CD14-positive monocyte (primary cell): Measurements from ENCODE around the gene WNT3. TPM values are rescaled to one million over a fixed set of nuclear protein-coding genes. Genes with fewer than 3 reads are reported as not detected.

Experiments
- DNase-seq, 3 donors: peaks; one replicate each; pipeline ENCODE4 v3.0.0-alpha.2; 2011 to 2022
- H2AFZ ChIP-seq: 2 replicates; pipeline ENCODE4 v1.6.0; 2012; ENCODE audit warnings: mild to moderate bottlenecking, low read depth, low read length, inconsistent platforms; ENCODE audit not compliant: insufficient read depth, poor library complexity, severe bottlenecking
- H3K27ac ChIP-seq, 2 donors: 1 replicate in 1 of 2; 2 replicates in 1 of 2; pipeline ENCODE4 v1.5.1; 2012 to 2013; ENCODE audit warnings: low read length in 2 of 2, control low read depth in 1 of 2, inconsistent platforms in 1 of 2, low read depth in 1 of 2, mild to moderate bottlenecking in 1 of 2
- H3K27me3 ChIP-seq, 2 donors: one replicate each; pipeline versions ENCODE4 v1.6.0 to v1.6.1; 2011 to 2013; ENCODE audit warnings: low read length in 2 of 2; ENCODE audit not compliant: control insufficient read depth in 2 of 2, insufficient read depth in 2 of 2
- H3K36me3 ChIP-seq, 2 donors: replicated peaks in 1 of 2; 1 replicate in 1 of 2; 2 replicates in 1 of 2; pipeline versions ENCODE4 v1.5.1 to v1.6.1; 2012 to 2013; ENCODE audit warnings: low read length in 2 of 2, control low read depth in 1 of 2, inconsistent platforms in 1 of 2, mild to moderate bottlenecking in 1 of 2; ENCODE audit not compliant: insufficient read depth in 2 of 2, control insufficient read depth in 1 of 2
- H3K4me1 ChIP-seq, 2 donors: 1 replicate in 1 of 2; 2 replicates in 1 of 2; pipeline versions ENCODE4 v1.5.1 to v1.6.1; 2012 to 2013; ENCODE audit warnings: low read length in 2 of 2, control low read depth in 1 of 2, inconsistent platforms in 1 of 2, mild to moderate bottlenecking in 1 of 2, moderate library complexity in 1 of 2; ENCODE audit not compliant: insufficient read depth in 2 of 2, control insufficient read depth in 1 of 2
- H3K4me2 ChIP-seq: replicated peaks from 2 replicates; pipeline ENCODE3; 2012; ENCODE audit warnings: low read length, moderate library complexity, mild to moderate bottlenecking; ENCODE audit not compliant: poor library complexity, severe bottlenecking; ENCODE audit errors: extremely low read depth
- H3K4me3 ChIP-seq, 3 experiments: fragments of 200-600 bp in 1 of 3; sonication (generic) in 1 of 3; replicated peaks in 1 of 3; 1 replicate in 2 of 3; 2 replicates in 1 of 3; pipeline ENCODE4 v1.5.1; 2011 to 2013; ENCODE audit warnings: low read length in 3 of 3, mild to moderate bottlenecking in 3 of 3, control low read depth in 2 of 3, low read depth in 2 of 3, inconsistent platforms in 1 of 3, moderate library complexity in 1 of 3
- H3K79me2 ChIP-seq: 2 replicates; pipeline ENCODE4 v1.6.0; 2012; ENCODE audit warnings: mild to moderate bottlenecking, control low read depth, inconsistent platforms, low read length, moderate library complexity; ENCODE audit not compliant: insufficient read depth
- H3K9ac ChIP-seq: 2 replicates; pipeline ENCODE4 v1.6.0; 2017; ENCODE audit warnings: low read length, mild to moderate bottlenecking; ENCODE audit not compliant: insufficient read depth, poor library complexity, severe bottlenecking
- H3K9me3 ChIP-seq, 2 donors: replicated peaks in 1 of 2; 1 replicate in 1 of 2; 2 replicates in 1 of 2; pipeline versions ENCODE4 v1.5.1 to v1.6.1; 2012 to 2013; ENCODE audit warnings: low read length in 2 of 2, control low read depth in 1 of 2; ENCODE audit not compliant: control insufficient read depth in 1 of 2, insufficient read depth in 1 of 2
- H4K20me1 ChIP-seq: 2 replicates; pipeline ENCODE4 v1.6.0; 2012; ENCODE audit warnings: mild to moderate bottlenecking, low read length, control low read depth, moderate library complexity; ENCODE audit not compliant: insufficient read depth
- H3K27ac Mint-ChIP-seq, 7 donors: one replicate each; pipeline ENCODE4 v1.8.0; 2020; ENCODE audit warnings: mild to moderate bottlenecking in 7 of 7, mixed read lengths in 7 of 7, moderate library complexity in 6 of 7, inconsistent platforms in 2 of 7
- H3K27me3 Mint-ChIP-seq, 3 donors: one replicate each; pipeline ENCODE4 v1.8.0; 2021 to 2022; ENCODE audit warnings: low read depth in 3 of 3, mild to moderate bottlenecking in 3 of 3, mixed read lengths in 3 of 3, moderate library complexity in 3 of 3, inconsistent platforms in 1 of 3
- H3K36me3 Mint-ChIP-seq, 2 donors: one replicate each; pipeline ENCODE4 v1.8.0; 2020; ENCODE audit warnings: mixed read lengths in 2 of 2, inconsistent platforms in 1 of 2, mild to moderate bottlenecking in 1 of 2
- H3K4me1 Mint-ChIP-seq: one replicate; pipeline ENCODE4 v1.8.0; 2020; ENCODE audit warnings: mild to moderate bottlenecking, mixed read lengths
- H3K4me3 Mint-ChIP-seq, 2 donors: one replicate each; pipeline ENCODE4 v1.8.0; 2020; ENCODE audit warnings: mild to moderate bottlenecking in 2 of 2, mixed read lengths in 2 of 2, moderate library complexity in 1 of 2
- H3K9me3 Mint-ChIP-seq, 7 donors: one replicate each; pipeline ENCODE4 v1.8.0; 2020 to 2022; ENCODE audit warnings: mixed read lengths in 7 of 7, mild to moderate bottlenecking in 6 of 7, moderate library complexity in 6 of 7, inconsistent platforms in 2 of 7
- WGBS: methylation state at CpG from one replicate; pipeline ENCODE4 v1.1.5; 2013; ENCODE audit warnings: missing lambda C conversion rate; ENCODE audit not compliant: insufficient coverage; 5-methylcytosine and 5-hydroxymethylcytosine counted together
- intact Hi-C, 2 donors: fragments of 100-400 bp; cut with micrococcal nuclease; formaldehyde crosslinking; loops; one replicate each; pipeline versions ENCODE4 v1.15.0 to v1.15.1; 2023
- polyA plus RNA-seq, 3 donors: library from polyadenylated mRNA; depleted of rRNA in 1 of 3; unstranded in 2 of 3; stranded (reverse) in 1 of 3; fragments of 300-500 nt in 2 of 3; fragments of >200 nt in 1 of 3; fragmentation: Illumina TruSeq in 2 of 3; gene quantifications; 1 replicate in 2 of 3; 2 replicates in 1 of 3; pipeline ENCODE4 v1.2.3, GENCODE V29; 2012 to 2021
- TF ChIP-seq, protein P1 (sequence below): fragments of 200-600 bp; IDR thresholded peaks from one replicate; pipeline ENCODE4 v1.8.0; 2022; ENCODE audit warnings: antibody characterized with exemption, mild to moderate bottlenecking

The WNT3 gene
- polyA plus RNA-seq, 3 donors: 0.01 TPM; not detected in 2

GRCh38 chr17:46859996-46860395 lies 41.5 kb upstream of the WNT3 start:
- H3K4me3 ChIP-seq: no peak overlapping the region
- no peaks in the 10 kb centered on the region for H3K9me3 ChIP-seq
- Mint-ChIP-seq H3K36me3 (no peaks in the 10 kb centered on the region), H3K27me3 (peaks cover 13 to 31% (median 24%) of the 10 kb centered on the region in 3 donors), H3K27ac (no peak overlapping the region), H3K4me3 (no peak overlapping the region), H3K4me1 (no peaks in the 10 kb centered on the region), H3K9me3 (peaks cover 0 to 4% (median 0%) of the 10 kb centered on the region in 7 donors)
- no peak for DNase-seq
- intact Hi-C loops: no loop called here
- H3K36me3 ChIP-seq: no peaks in the 10 kb centered on the region
- TF ChIP-seq, protein P1, sequence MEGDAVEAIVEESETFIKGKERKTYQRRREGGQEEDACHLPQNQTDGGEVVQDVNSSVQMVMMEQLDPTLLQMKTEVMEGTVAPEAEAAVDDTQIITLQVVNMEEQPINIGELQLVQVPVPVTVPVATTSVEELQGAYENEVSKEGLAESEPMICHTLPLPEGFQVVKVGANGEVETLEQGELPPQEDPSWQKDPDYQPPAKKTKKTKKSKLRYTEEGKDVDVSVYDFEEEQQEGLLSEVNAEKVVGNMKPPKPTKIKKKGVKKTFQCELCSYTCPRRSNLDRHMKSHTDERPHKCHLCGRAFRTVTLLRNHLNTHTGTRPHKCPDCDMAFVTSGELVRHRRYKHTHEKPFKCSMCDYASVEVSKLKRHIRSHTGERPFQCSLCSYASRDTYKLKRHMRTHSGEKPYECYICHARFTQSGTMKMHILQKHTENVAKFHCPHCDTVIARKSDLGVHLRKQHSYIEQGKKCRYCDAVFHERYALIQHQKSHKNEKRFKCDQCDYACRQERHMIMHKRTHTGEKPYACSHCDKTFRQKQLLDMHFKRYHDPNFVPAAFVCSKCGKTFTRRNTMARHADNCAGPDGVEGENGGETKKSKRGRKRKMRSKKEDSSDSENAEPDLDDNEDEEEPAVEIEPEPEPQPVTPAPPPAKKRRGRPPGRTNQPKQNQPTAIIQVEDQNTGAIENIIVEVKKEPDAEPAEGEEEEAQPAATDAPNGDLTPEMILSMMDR: no peak
- 97% methylated on average over 4 of the region's 5 CpGs for WGBS
- no peaks in the 10 kb centered on the region for H3K4me1 ChIP-seq
- H3K79me2 ChIP-seq: no peaks in the 10 kb centered on the region
- H3K9ac ChIP-seq: no peak overlapping the region
- no peak overlapping the region for H3K4me2 ChIP-seq
- no peak overlapping the region for H2AFZ ChIP-seq
- no peak overlapping the region for H3K27ac ChIP-seq
- no peaks in the 10 kb centered on the region for H4K20me1 ChIP-seq
- no peaks in the 10 kb centered on the region for H3K27me3 ChIP-seq

GRCh38 chr17:46857600-46857999 lies 39.1 kb upstream of the WNT3 start:
- Histone ChIP-seq H3K79me2 (no peaks in the 10 kb centered on the region), H2AFZ (no peak overlapping the region), H3K4me1 (no peaks in the 10 kb centered on the region), H3K27me3 (peaks cover 11 to 19% of the 10 kb centered on the region in 2 donors), H3K4me3 (no peak overlapping the region), H3K36me3 (no peaks in the 10 kb centered on the region), H3K27ac (no peak overlapping the region), H3K4me2 (no peak overlapping the region), H3K9ac (no peak overlapping the region), H3K9me3 (peaks cover 0 to 3% of the 10 kb centered on the region in 2 donors), H4K20me1 (no peaks in the 10 kb centered on the region)
- Mint-ChIP-seq H3K4me1 (no peaks in the 10 kb centered on the region), H3K4me3 (no peak overlapping the region), H3K36me3 (no peaks in the 10 kb centered on the region), H3K27me3 (peaks cover 25 to 46% (median 35%) of the 10 kb centered on the region in 3 donors), H3K9me3 (peaks cover 0 to 8% (median 3%) of the 10 kb centered on the region in 7 donors), H3K27ac (no peak overlapping the region)
- intact Hi-C loops: no loop called here
- TF ChIP-seq, protein P1: no peak
- 100% methylated on average over 1 of the region's 1 CpG for WGBS
- no peak for DNase-seq
